GM19239 (cell line): Measurements from ENCODE around the gene KLF11.

ENCODE experiments used
- DNase-seq: peaks from one replicate; pipeline ENCODE4 v3.0.0; 2011; ENCODE audit warnings: low spot score; ENCODE audit not compliant: insufficient read length
- FAIRE-seq: peaks from 2 replicates; lab custom pipeline; 2011; peaks lifted over from hg19 to GRCh38; lab: Jason Lieb, UNC

Gene KLF11

DNA sequence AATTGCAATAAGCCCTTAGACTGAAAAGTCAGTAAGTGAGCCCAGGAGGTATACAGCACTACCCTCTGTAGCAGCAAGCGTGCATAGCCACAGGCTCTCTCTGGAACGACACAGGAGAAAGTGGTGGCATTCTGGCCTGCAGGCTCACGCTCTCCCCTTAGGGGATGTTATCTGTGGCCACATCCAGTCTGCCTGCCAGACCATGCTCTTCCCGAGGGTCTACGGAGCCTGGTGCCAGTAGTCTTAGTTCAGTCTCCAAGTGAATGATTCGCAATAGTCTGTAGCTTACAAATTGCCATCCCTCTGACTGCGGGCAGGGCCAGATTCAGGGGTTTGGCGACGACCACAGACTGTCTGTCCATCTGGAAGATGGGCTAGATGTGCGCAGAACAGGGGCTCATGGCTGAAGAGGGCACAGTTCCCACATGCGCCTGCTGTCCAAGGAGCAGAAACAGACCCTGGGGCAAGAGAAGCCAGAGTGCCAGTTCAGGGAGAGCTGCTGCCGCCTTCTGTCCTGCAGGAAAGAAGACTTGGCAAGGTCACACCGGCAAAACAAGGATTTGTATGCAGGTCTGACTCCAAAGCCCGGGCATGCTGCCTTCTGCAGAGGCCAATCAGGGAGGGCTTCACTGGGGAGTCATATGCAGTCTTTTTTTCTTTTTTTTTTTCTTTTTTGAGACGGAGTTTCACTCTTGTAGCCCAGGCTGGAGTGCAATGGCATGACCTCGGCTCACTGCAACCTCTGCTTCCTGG is 3.5 kb upstream of the KLF11 start:
- DNase-seq (no peak), FAIRE-seq (no peak)

DNA sequence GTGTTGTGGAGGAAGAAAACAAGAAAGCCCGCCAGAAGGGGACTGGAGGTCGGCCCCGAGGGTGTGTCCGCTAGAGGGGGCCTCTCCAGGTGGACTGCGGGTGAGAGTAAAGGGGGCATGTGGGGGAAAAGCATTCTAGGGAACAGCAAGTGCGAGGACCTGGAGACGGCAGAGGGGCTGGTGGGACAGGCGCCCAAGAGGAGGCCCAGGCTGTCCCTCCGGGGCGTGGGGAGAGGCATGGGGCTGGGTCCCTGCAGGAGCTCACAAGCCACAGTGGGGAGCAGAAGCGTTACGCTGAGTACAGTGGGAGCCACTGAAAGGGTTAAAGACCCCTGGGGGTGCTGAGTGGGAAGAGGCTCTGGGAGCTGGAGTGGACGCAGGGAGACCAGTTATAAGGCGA is 1.6 kb upstream of the KLF11 start:
- FAIRE-seq, result no peak
- no peak for DNase-seq

DNA sequence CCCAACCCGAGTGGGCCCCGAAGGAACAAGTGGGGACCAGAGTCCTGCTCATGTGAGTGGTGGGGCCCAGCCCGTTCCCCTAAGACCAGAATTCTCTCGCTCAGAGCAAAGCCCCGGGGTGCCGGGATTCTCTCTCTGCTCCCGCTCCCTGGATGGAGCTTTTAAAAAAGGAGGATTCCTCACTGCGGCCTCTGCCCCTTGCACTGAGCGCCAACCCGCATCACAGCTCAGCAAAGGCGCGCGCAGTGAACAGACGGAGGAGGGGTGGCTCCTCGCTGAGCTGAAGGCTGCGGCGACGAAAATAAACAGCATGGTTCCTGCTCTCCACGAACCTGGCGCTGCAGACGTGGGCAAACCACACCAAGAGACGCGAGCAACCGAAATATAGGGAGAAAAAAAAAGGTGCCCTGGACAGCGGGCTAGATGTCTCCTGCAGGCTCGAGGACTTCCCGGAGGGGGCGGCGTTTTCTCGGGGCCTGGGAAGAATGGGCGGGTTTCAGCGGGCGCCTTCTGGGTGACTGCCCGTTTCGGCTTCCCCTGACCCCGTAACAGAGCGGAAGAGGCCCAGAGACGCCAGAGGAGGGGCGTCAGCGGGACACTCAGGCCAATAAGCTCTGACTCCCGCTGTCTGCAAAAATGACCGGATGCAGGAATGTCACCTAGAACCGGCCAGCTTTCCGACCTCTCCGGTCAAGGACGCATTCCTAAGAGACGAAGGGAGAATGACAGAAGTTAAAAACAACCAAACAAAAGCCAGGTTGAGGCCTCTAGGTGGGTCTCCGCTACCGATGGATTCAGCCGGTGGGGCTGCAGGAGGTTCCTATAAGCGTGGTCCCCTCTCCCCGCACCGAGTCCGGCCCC is 819 bp upstream of the KLF11 start:
- FAIRE-seq (peak; percentile 52), DNase-seq (no peak)

DNA sequence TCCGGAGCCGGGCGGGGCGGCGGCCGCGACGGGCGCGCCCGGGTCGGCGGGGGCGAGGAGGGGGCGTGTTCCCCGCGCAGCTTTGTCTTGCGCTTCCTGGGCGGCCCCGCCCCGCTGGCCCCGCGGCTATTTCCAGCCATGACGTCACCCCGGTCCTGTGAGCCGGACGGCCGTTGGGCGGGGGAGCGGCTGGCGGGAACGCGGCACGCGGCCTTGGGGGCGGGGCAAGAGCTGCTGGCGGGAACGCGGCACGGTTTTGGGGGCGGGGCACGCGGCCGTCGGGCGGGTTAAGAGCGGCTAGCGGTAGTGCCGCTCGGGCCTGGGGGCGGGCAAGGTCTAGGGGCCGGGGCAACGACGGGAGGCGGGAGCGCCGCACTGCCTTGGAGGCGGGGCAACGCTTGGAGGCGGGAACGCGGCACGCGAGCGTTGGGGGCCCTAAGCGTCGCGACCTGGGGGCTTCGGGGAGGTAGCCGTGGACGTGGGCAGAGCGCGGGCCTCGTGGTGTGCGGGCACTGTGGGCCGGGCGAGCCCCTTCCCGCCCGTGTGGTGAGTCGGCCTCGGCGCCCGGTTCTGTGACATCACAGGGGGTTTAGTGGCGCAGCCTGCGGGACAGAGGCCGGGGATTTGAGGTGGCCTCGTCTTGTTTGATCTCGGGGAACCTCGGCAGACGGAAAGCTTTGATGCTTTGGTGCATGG is 704 bp downstream of the KLF11 start:
- peak; percentile 93 for DNase-seq
- FAIRE-seq, result peak; percentile 77

DNA sequence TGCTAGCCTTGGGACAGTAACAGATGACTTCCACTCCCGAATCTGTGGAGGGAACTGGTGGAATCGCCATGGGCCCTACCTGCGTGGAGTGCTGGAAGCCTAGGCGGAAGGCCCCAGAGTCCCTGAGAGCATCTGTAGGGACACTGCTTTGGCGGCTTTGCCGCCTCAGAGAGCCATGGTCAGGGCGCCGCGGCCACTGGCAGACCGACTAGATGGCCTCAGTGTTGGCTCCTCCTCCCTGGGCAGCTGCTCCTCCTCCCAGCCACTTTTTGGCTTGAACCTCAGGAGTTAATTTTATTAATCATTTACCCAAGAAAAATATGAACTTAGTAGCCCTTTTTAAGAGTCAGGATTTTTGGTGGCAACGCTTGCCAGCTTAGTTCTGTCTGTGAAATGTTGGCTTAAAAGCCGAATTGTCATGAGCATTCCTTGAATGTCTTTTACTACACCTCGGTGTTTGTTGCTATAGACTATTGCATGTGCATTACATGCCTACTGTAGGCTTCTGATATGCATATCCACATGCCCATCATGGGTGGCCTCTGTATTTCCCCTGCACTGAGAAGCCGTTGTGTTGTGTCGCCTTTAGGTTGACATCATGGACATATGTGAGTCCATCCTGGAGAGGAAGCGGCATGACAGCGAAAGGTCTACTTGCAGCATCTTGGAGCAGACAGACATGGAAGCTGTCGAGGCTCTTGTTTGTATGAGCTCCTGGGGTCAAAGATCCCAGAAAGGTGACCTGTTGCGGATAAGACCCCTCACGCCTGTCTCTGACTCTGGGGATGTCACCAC is 2.4 kb downstream of the KLF11 start:
- FAIRE-seq, result no peak

DNA sequence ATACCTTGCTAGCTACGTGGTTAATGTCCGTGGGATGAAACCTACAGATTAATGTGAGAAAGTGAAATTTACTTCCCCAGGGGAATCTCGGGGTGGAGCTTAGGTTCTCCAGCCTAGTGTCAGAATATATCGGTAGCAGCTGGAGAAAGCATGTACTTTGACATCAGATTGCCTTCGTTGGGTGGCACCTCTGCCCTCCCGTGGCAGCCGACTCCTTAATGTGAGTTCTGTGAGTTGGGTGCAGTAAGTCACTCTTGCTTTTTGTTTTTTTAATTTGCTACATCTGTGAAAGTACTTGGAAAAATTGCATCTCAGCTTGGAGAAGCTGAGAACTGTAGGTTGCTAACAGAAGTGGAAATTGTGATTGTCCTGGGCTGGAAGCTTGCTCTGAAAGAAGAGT is 3.6 kb downstream of the KLF11 start:
- FAIRE-seq (no peak), DNase-seq (no peak)

More for the DNA sequence above, 2.4 kb downstream of the KLF11 start:
- DNase-seq, result no peak

DNA sequence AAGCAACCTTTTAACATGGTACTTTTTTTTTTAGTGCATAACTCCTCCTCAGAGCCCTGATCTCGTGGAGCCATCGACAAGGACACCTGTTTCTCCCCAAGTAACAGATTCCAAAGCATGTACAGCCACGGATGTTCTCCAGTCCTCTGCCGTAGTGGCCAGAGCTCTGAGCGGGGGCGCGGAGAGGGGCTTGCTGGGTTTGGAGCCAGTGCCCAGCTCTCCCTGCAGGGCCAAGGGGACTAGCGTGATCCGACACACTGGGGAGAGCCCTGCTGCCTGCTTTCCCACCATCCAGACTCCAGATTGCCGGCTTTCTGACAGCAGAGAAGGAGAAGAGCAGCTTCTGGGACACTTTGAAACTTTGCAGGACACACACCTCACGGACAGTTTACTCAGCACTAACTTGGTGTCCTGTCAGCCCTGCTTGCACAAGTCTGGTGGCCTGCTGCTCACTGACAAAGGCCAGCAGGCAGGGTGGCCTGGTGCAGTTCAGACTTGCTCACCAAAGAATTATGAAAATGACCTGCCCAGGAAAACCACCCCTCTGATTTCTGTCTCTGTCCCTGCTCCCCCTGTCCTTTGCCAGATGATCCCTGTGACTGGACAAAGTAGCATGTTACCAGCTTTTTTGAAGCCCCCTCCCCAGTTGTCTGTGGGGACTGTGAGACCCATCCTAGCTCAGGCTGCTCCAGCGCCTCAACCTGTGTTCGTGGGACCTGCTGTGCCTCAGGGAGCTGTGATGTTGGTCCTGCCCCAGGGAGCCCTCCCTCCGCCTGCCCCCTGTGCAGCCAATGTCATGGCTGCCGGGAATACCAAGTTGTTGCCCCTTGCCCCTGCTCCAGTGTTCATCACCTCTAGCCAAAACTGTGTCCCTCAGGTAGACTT is 4.5 kb downstream of the KLF11 start:
- FAIRE-seq, result no peak

DNA sequence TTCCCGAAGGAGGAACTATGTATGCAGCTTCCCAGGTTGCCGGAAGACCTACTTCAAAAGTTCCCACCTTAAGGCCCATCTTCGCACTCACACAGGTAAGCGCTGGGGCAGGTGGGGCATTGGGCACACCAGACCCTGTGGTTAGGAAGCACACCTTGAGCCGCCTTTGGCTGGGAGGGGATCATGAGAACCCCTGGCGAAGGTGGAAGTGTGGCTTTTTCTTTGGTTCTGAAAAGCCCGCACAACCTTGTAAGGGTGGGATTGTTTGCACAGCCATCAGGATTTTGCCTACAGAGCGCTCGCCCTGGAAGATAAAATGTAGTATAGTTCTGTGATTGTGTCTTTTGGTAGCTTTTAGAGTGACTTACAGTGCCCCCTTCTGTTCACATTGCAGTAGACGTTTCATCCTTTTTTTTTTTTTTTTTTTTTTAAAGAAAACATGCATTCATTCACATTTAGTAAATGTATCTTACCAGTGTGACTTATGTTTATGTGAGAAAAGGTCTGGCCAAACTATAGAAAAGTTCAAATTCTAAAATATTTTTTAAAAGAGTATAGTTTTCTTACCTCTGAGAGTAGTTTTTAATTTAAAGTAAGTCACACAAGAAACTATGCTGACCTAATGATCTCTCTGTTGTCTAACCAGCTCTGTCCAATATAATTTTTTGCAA is 5.3 kb downstream of the KLF11 start:
- FAIRE-seq (no peak), DNase-seq (no peak)

More for the DNA sequence above, 4.5 kb downstream of the KLF11 start:
- DNase-seq, result no peak

DNA sequence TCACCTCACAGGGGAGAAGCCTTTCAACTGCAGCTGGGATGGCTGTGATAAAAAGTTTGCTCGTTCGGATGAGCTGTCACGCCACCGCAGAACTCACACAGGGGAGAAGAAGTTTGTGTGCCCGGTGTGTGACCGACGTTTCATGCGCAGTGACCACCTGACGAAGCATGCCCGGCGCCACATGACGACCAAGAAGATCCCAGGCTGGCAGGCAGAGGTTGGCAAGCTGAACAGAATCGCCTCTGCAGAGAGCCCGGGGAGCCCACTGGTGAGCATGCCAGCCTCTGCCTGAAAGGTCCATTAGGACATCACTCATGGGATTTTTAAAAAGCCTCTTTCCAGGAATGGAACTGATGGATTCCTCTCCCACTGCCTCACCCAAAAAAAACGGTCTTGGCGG is 8.9 kb downstream of the KLF11 start:
- DNase-seq (no peak), FAIRE-seq (no peak)

DNA sequence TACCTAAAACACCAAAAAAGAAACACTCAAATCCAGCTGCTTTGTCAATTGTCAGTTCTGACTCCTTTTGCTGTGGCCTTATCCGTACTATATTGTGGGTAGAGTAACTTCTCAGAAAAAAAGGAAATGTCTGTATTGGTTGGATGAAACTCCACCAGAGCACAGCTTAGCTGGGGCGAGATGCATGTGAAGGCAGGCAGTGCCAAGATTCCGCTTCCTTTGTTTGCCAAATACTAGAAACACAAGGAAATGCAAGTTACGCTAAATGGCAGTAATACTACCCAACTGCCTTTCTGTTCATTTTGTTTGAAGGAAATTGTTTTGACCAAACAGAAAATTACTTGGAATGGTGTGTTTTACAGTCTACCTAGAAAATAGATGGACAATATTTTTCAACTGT is 10.0 kb downstream of the KLF11 start:
- no peak for FAIRE-seq
- DNase-seq, result no peak

DNA sequence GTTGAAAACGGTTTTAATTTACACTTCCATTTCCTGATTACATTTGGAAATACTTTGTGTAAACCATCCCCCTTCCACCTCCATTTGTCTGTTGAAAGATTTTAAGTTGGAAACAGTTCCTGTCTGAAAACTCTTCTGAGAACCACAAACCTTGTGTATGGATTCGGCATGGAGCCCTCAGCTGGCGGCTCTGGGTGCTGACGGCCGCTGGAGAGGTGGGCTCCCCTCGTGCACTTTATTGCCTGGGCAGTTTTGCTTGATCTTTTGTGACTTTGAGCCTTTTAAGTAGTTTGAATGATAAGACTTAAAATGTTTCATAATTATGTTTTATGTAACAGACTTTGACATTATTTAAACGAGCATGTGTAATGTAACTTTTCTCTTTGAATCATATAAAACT is 11.1 kb downstream of the KLF11 start:
- FAIRE-seq (no peak), DNase-seq (no peak)

DNA sequence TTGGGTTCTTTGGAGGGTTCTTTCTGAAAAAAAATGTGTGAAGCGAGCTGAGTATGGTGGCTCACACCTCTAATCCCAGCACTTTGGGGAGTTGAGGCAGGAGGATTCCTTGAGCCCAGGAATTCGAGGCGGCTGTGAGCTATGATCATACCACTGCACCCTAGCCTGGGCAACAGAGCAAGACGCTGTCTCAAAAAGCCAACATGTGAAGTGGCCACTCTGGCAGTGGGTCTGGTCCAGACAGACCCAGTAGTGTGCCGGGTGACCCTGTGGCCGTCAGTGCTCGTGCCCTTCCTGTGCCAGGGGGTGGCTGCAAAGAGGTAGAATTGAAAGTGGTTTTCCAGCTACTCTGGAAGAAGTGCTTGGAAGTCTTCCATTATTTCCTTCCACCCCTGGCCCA is 11.6 kb downstream of the KLF11 start:
- DNase-seq (no peak), FAIRE-seq (no peak)

DNA sequence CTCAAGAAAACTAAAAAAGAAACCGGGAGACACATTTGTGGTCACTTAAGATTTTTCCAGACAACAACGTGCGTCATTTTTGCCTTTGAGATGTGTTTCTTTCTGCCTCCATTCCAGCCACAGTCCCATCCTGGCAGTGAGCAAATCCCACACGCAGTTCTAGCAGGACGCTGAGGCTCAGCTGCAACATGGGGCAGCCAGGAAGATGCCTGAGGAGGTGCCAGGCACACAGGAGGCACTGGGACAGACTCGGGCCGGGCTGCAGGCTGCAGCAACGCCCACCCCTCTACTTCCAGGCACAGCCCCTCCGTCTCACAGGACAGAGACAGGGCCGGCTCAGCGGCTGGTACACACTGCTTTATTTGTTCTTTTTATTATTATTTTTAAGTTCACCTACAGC is 13.1 kb downstream of the KLF11 start:
- no peak for FAIRE-seq
- no peak for DNase-seq

DNA sequence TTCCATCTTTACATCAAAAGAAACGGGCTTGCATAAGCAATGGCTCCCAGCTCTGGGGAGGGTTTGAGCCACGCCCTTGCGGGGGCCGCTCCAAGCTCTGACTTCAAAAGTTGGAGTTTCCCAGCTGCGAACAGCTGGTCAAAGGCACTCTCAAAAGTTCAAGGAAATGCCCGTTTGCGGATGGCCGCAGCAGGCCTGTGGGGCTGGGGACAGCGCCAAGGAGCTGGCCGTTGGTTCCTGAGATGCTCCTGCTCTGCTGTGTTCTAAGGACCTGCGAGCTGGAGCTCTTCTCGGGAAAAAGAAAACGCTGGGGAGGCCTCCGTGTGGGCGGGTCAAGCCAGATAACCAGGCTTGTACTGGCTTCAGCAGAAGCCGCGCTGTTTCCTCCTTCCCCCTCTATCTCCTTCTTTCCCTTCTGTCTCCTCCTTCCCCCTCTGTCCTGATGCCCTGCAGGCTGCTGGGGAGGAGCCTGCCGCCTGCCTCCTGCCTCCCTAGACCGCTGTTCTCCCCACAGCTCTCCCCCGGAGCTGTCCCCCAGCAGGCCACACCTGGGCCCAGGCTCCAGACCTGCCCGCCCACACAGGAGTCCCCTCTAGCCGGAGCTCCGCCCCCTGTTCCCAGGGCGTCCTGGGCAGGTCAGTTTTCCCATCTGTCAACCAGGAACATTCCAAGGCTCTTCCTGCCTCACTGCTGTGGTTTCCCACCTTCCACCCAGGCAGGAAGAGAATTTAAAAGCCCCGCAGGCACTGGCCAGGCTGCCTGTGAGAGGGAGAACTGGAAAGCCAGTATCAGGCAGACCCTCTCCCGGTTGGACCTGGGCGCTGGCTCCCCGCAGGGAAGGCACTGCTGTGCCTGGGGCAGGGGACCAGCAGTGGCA is 14.1 kb downstream of the KLF11 start:
- FAIRE-seq (no peak), DNase-seq (no peak)

DNA sequence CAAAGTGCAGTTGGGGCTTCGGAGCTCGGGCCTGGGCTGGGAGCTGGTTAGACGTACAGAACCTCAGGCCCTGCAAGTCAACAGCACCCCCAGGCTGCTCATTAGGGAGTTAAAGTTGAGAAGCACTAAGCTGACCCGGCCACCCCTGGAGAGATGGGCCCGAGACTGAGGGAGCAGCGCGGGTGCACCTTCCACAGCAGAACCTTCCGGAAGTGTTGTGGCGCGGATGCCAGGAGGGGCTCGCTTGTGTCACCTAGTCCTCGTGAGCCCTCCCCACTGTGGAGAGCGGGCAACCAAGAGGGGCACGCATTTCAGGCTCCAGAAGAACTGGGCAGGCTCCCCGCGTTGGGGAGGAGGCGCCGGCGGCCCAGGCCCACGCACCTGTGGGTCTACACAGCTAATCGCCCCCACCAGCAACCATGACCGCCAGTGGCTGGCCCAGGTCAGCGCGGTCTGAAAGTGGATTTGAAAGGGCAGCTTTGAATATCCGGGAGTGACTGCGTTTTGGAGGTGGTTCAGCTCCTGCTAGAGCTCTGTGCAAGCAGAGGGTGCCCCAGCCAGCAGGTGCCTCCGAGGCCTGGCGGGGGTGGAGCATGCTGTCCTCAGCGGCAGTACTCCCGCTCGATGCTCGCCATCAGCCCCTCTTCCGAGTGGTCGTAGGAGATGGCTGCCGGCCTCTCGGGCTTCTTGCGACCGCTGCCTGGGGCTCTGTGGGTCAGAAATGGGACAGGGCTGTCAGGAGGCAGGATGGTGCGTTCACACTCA is 15.1 kb downstream of the KLF11 start:
- DNase-seq (no peak), FAIRE-seq (no peak)

DNA sequence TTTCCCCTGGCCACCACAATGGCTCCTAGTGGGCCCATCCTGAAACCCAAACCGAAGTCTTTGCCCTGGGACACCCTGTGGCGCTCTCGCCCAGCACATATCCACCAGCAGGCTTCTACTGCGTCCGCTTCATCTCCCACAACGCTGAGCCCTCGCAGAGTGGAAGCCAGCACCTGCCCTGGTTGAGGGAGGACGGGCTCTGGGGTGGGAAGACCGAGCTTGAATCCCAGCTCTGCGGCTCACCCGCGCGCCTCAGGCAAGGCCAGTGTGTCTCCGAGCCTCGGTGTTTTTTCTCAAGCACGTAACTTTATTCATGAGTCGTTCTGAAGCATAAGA is 15.6 kb downstream of the KLF11 start:
- FAIRE-seq (no peak), DNase-seq (no peak)
